AG10803 (cell line): ENCODE results near the gene DGCR6L.

Source experiments
- DNase-seq: peaks from one replicate; pipeline ENCODE4 v3.0.0; 2010; ENCODE audit warnings: low read depth
- H3K4me3 ChIP-seq: 2 replicates; pipeline ENCODE4 v1.5.1; 2011; ENCODE audit warnings: mild to moderate bottlenecking, low read length, control low read depth
- TF ChIP-seq, protein P1 (sequence below): conservative IDR thresholded peaks from 2 replicates; pipeline ENCODE4 v1.5.1; 2011; ENCODE audit warnings: mild to moderate bottlenecking, low read length, control low read depth, inconsistent platforms

The DGCR6L gene

DNA sequence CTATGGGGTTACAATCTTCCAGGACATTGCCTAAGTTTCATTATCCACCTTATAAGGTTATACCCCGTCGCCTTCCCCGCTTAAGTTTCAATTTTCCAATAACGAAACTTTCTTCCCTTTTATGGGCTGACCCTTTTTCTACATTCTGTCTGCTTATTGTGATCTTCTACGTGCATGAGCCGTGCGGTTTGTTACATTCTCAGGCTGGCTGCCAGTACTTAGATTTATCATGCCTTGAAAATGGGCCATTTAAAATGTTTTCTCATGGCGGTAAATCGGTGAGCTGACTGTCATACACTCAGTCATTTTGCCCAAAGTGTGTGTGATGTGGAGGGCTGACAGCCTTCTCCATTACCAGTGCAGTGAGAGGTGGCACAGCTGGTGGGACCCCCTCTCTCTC lies 23.3 kb downstream of the DGCR6L start:
- TF ChIP-seq, protein P1, sequence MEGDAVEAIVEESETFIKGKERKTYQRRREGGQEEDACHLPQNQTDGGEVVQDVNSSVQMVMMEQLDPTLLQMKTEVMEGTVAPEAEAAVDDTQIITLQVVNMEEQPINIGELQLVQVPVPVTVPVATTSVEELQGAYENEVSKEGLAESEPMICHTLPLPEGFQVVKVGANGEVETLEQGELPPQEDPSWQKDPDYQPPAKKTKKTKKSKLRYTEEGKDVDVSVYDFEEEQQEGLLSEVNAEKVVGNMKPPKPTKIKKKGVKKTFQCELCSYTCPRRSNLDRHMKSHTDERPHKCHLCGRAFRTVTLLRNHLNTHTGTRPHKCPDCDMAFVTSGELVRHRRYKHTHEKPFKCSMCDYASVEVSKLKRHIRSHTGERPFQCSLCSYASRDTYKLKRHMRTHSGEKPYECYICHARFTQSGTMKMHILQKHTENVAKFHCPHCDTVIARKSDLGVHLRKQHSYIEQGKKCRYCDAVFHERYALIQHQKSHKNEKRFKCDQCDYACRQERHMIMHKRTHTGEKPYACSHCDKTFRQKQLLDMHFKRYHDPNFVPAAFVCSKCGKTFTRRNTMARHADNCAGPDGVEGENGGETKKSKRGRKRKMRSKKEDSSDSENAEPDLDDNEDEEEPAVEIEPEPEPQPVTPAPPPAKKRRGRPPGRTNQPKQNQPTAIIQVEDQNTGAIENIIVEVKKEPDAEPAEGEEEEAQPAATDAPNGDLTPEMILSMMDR = no peak
- DNase-seq = no peak

DNA sequence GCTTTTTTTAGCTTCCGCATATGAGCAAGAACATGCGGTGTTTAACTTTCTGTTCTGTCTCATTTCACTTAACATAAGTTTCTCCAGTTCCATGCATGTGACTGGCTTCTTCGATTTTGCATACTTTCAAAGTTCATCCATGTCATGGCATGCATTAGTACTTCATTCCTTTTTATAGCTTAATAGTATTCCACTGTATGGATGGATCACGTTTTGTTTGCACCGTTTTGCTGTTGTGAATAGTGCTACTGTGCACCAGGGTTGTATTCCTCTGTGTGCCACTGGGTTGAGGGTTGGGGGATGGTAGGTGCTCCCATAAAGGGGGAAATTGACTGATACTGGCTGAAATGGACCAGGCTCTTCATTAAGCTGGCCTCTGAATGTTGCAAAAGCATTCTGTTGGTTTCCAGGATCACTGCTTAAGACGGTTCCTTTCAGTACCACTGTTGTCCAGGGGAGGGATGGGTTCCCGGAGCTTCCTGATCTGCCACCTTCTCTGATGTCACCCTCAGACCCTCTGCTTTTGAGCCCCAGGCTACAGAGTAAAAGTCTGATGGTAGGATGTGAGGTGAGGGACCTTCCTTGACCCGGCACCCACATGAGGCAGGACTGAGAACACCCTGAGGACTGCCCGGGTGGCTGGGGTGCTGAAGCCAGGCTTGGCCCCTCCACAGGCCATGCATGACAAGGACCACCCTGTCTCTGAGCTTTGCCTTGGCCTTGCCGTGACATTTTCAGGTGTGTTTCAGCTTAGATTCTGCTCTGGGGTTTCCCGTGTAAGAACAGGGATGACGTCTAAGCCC lies 24.4 kb downstream of the DGCR6L start:
- no peak overlapping the region for H3K4me3 ChIP-seq
- TF ChIP-seq, protein P1 = no peak
- no peak for DNase-seq

More for the DNA sequence above, 23.3 kb downstream of the DGCR6L start:
- H3K4me3 ChIP-seq = no peak overlapping the region

GRCh38 chr22:20292673-20293232 lies 27.1 kb downstream of the DGCR6L start:
- H3K4me3 ChIP-seq = no peak overlapping the region
- DNase-seq = no peak
- TF ChIP-seq, protein P1 = no peak

GRCh38 chr22:20292108-20292507 lies 27.8 kb downstream of the DGCR6L start:
- no peak for DNase-seq
- TF ChIP-seq, protein P1 = no peak
- H3K4me3 ChIP-seq = no peak overlapping the region

- no peak overlapping the region for H3K4me3 ChIP-seq
- TF ChIP-seq, protein P1 = no peak
- no peak for DNase-seq
Measured at GRCh38 chr22:20291604-20292063, 28.2 kb downstream of the DGCR6L start.

DNA sequence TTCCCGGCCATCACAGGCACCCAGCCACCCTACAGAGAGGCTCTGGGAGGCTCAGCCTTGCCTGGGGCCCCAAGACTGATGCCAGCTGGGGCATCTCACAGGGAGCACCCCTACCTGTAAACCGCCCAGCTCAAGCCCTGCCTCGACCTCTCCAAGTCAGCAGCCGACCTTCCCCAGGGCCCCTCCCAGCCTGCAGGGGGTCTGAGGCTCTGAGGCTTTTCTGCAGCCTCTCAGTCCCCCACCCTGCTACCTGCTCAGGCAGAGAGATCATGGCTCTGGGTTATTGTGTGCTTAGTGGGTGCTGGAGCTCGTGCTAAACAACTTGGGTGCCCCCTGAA lies 28.6 kb downstream of the DGCR6L start:
- H3K4me3 ChIP-seq = no peak overlapping the region
- DNase-seq = no peak
- TF ChIP-seq, protein P1 = no peak
